CD4-positive, alpha-beta T cell treated with Interleukin-17A for 4 hours (primary cell): ENCODE data around the gene RPS6KA4.

ENCODE experiments used
- DNase-seq: peaks from one replicate; pipeline ENCODE4 v3.0.0-alpha.2; 2020; ENCODE audit warnings: mixed read lengths

Gene RPS6KA4

DNA sequence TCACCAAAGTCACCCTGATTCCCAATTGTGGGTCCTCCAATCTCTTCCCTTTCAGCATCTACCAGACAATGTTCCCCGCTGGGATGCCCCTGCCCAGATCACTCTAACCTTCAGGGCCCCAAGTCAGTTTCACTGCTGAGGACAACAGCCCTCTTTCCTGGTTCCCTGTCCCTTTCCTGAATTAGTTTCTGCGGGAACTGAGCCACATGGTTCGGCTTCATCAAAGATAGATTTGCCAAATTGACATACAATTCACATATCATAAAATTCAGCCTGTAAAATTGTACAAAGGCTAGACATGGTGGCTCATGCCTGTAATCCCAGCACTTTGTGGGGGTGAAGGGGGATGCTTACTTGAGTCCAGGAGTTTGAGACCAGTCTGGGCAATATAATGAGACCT, 31.0 kb upstream of the RPS6KA4 start:
- no peak for DNase-seq

DNA sequence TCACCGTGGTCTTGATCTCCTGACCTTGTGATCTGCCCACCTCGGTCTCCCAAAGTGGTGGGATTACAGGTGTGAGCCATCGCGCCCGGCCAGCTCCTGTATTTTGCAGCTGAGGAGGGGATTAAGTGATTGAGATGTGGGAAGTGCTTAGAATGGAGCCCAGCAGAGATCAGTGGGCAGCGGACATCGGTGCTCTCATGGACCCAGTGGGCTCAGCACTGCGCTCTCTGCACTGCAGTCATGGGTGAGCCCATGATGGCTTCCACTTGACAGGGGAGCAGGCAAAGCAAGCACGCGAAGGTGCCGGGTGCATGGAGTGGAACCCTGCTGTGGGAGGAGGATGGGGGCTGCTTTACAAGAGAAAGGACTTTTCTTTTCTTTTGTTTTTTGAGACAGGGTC, 28.1 kb upstream of the RPS6KA4 start:
- no peak for DNase-seq

DNA sequence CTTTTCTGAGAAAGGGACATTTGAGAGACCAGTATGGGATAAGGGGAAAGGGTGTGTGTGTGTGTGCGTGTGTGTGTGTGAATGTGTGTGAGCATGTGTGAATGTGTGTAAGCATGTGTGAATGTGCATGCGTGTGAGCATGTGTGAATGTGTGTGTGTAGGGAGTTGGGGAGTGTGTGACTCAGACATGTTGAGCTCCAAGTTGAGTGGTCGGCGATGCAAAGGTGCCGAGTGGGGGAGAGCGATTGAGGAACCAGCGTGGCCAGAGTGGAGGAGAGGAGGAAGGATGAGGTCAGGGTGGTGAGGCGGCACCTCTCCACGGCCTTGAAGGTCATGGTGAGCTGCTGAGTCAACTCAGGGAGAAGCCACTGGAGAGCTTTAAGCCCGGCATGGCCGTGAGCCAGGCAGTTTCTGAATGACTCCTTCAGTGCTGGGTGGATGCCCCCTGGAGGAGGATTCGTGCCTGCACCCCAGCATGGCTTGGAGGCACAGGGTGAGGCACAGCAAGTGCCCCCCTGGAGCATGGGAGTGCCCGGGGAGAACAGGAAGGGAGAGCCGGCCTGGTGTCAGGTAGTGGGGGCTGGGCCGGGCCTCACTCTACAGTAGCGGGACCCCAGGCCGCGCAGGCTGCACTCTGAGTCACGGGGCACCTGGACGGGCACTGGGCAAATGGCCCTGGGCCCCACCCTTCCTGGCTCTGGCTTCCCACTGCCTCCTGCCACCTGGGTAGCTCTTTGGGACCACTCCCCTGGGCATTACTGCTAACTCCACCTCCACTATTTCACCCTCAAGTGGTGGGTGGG, 27.2 kb upstream of the RPS6KA4 start:
- DNase-seq = peak; percentile 76

DNA sequence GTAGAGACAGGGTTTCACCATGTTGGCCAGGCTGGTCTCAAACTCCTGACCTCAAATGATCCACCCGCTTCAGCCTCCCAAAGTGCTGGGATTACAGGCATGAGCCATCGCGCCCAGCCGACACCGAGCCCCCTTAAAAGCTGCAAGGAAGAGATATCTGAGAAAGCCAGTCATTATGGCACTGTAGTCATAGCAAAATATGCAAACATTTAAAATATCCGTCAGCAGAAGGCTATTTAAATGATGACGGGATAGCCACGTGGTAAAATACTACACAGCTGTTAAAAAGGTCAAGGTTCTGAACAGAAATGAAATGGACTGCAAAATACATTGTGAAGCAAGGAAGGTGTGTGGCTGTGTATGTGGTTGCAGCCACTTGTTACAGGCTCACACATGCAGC, 25.4 kb upstream of the RPS6KA4 start:
- no peak for DNase-seq

DNA sequence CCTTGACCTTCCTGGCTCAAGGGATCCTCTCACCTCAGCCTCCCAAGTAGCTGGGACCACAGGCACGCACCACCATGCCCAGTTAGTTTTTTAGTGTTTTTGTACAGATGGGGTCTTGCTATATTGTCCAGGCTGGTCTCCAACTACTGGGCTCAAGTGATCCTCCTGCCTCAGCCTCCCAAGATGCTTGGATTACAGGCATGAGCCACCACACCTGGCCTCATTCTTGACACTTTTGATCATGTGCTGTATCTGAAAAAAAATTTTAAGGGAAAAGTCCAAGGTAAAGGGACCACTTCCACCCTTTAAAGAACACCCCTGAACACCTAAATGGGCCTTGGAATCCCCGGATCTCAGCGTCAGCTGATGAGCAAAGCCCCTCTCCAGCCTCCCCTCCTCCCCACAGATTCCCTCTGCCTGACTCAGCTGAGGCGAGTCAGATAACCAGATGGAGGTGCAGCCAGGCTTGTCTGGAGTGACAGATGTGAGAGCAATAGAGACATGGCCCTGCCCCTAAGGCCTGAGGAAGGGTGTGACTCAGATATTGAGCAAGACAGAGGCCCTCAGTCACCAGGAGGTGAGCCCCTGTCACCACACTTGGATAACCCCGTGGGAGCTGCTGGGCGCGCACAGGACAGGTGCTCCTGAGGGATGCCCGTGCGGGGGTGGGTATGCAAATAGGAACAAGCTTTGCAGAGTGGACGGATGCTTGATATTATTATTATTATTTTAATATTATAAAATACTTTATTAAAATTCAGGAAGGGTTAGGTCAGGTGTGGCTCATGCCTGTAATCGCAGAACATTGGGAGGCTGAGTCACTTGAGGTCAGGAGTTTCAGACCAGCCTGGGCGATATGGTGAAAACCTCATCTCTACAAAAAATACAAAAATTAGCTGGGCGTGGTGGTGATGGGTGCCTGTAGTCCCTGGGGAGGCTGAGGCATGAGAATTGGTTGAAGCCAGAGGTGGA, 23.9 kb upstream of the RPS6KA4 start:
- no peak for DNase-seq

DNA sequence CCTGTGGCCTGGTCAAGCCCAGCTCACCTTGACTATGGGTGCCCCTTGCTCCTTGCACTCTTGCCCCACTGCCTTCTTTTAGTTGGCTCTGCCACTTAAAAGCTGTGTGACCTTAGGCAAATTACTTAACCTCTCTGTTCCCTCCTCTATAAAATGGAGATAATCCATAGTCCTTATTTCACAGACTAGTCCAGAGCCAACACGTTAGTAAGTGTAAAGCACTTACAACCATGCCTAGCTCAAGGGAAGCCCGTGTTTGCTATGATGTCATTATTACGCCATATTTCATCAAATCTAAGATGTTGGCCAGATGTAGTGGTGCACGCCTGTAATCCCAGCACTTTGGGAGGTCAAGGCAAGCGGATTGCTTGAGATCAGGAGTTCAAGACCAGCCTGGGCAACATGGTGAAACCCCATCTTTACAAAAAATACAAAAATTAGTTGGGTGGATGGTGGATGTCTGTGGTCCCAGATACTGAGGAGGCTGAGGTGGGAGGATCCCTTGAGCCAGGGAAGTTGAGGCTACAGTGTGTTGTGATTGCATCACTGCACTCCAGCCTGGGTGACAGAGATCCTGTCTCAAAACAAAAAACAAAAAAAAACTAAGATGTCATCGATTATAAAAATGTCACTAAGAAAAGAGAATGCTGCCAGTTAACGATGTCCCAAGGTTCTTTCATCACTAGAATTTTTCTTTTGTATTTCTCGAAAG, 21.3 kb upstream of the RPS6KA4 start:
- no peak for DNase-seq

DNA sequence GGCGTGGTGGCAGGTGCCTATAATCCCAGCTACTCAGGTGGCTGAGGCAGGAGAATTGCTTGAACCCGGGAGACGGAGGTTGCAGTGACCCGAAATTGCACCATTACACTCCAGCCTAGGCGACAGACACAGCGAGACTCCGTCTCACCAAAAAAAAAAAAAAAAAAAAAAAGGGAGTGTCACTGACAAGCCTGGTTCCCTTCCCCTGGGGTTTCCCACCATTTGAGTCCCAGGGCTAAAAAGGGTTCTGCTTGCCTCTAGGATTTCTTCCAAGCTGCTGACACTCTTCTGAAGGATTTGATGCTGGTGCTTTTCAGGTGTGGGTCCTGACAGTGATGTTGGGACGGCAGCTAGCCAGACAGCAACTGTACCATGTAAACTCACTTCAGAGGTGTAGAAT, 20.2 kb upstream of the RPS6KA4 start:
- DNase-seq = no peak

DNA sequence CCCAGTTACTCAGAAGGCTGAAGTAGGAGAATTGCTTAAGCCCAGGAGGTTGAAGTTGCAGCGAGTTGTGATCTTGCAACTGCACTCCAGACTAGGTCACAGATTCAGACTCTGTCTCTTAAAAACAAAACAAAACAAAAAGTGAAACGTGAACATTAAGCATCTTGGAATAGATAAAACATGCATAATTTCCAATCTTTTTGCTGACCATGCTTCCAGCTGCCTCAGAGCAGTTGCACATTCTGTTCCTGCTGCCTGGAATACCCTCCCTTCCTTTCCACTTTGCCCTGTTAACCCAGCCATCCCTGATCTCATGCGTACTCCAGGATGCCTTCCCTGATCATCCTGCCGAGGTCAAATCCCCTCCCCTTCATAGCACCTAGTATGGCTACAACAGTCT, 19.7 kb upstream of the RPS6KA4 start:
- no peak for DNase-seq

DNA sequence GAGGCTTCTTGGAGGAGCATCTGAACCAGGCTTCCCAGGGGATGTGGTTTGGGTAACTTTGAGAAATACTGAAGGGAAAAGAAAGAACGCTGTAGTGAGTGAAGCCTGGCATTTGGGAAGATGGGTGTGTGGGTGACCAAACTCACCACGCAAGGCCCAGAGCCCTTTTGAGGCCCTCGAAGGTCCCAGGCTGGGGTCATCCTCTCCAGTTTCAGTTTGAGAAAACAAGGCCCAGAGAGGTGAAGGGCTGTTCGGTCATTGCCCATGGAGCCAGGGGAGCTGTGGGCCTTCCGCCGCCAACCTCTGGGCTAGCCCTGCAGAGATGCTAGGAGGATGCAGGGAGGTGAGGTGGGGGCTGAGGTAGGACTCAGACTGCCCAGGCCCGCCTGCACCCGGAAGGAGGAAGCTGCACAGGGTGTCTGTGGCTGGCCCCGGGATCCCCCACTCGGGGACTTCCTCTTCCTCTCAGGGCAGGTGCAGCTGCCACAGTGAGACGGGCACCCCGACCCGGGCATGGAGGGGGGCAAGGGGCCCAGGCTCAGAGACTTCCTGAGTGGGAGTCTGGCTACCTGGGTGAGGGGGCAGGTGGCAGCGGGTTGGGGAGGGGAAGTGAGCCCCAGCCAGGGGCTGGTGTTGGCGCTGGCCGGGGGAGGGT, 19.1 kb upstream of the RPS6KA4 start, which contains the start of gene CCDC88B:
CCDC88B (plus strand) TSS at position 451 of the 655 bp plus-strand sequence; CDS start at position 514, 63 bp downstream.
- DNase-seq = peak; percentile 90

DNA sequence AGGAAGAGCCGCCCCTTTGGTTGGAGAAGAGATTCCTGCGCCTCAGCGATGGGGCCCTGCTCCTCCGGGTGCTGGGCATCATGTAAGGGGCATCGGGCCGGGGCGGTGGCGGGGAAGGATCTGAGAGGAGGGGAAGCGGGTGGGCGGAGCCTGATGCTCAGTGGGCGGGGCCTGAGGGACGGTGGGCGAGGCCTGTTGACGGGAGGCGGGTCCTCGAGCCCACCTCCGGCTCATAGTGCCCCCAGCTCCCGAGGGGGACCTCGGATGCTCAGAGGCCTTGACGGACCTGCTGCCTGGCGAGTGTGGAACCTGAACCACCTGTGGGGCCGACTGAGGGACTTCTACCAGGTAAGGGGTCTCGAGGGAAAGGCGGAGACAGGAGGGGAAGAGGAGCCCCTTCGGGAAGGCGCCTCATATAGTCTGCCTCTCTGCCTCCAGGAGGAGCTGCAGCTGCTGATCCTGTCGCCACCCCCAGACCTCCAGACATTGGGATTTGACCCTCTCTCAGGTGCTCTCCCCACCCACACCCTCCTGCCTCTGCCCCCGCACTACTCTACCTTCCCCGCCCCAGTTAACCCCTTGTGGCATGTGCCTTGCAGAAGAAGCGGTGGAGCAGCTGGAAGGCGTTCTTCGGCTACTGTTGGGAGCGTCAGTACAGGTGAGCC, 18.2 kb upstream of the RPS6KA4 start:
- peak; percentile 79 for DNase-seq

DNA sequence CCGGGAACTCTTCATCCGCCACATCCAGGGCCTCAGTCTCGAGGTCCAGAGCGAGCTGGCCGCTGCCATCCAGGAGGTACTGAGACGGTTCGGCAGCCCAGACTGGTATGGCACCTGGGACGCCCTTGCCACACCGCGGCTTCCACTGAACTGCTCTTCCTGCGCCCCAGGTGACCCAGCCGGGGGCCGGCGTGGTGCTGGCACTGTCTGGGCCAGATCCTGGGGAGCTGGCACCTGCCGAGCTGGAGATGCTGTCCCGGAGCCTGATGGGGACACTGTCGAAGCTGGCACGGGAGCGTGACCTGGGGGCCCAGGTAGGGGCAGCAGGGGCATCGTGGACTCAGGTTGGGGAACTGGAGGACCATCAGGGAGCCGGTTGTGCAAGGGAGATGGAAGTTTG, 17.5 kb upstream of the RPS6KA4 start:
- DNase-seq = no peak

DNA sequence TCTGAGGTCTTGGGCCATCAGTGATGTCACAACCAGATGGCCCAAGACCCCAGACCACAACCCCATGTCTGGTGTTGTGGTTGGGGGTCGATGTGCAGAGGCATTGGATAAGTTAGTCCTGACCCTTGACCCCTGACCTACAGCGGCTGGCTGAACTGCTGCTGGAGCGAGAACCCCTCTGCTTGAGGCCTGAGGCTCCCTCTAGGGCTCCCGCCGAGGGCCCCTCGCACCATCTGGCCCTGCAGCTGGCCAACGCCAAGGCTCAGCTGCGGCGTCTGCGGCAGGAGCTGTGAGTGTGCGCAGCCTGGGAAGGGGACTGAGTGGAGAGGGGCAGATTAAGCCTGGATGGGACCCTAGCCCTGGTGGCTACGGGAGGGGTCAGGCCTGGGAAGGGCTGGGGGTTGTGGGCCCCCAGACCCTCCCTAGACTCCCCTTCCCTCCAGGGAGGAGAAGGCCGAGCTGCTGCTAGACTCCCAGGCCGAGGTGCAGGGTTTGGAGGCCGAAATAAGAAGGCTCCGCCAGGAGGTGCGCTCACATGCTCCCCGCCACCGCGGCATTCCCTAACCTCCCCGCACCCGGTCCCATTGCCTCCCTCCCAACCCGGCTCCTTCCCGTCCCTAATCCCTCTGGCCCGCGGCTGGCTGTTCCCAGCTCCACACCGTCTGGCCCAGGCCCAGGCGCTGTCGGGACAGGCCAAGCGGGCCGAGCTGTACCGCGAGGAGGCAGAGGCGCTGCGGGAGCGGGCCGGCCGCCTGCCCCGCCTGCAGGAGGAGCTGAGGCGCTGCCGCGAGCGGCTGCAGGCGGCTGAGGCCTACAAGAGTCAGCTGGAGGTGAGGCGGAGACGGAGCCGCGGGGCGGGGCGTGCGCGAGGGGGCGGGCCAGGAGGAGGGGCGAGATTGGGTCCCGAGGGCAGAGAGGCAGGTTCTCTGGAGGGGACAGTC, 16.8 kb upstream of the RPS6KA4 start:
- peak; percentile 90 for DNase-seq

DNA sequence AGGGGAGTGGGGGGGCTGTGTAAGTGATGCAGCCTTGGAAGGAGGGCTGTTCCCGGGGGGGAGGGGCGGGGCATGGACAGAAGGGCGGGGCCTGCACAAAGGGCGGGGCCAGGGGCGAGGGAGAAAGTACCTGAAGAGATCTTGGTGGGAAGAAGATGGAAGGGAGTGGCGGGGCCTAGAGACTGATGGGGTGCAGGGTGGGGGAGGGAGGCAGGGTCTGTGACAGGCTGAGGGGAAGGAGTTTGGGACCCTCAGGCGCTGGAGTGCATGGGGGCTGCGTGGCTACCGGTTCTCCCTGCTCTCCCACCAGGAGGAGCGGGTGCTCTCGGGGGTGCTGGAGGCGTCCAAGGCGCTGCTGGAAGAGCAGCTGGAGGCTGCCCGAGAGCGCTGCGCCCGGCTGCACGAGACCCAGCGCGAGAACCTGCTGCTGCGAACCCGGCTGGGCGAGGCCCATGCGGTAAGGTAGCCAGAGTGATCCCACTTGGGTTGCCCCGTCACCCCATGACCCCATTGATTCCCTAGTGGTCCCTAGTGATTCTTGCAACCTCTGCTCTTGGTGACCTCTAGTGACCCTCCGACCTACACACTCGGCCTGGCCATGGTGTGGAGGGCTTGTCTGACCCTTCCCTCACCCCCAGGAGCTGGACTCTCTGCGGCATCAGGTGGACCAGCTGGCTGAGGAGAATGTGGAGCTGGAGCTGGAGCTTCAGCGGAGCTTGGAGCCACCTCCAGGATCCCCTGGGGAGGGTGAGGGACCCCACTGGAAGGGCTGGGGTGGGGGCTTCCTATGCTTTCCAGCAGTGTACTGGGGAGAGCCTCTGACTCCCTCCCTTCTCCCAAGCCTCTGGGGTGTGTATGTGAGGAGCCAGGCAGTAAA, 15.9 kb upstream of the RPS6KA4 start:
- DNase-seq = no peak

DNA sequence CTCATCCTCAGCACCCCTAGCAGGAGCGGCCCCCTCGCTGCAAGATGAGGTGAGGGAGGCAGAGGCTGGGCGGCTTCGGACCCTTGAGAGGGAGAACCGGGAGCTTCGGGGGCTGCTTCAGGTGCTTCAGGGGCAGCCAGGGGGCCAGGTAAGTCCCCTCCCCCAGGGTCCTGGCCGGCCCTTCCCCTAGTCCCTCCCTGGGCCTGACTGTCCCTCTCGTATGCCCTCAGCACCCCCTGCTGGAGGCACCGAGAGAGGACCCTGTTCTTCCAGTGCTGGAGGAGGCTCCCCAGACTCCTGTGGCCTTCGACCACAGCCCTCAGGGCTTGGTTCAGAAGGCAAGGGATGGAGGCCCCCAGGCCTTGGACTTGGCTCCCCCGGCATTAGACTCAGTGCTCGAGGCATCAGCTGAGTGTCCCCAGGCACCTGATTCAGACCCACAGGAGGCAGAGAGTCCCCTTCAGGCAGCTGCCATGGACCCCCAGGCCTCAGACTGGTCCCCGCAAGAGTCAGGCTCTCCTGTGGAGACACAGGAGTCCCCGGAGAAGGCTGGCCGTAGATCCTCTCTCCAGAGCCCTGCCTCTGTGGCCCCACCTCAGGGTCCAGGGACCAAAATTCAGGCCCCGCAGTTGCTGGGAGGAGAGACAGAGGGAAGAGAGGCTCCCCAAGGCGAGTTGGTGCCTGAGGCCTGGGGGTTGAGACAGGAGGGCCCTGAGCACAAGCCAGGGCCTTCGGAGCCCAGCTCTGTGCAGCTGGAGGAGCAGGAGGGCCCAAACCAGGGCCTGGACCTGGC, 15.0 kb upstream of the RPS6KA4 start:
- DNase-seq = no peak

DNA sequence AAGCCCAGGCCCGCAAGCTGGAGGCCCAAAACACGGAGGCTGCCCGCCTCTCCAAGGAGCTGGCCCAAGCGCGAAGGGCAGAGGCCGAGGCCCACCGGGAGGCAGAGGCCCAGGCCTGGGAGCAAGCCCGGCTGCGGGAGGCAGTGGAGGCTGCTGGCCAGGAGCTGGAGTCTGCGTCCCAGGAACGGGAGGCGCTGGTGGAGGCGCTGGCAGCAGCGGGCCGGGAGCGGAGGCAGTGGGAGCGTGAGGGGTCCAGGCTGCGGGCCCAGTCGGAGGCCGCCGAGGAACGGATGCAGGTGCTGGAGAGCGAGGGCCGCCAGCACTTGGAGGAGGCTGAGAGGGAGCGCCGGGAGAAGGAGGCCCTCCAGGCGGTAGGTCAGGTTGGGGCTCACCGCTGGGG, 14.2 kb upstream of the RPS6KA4 start:
- DNase-seq = no peak

DNA sequence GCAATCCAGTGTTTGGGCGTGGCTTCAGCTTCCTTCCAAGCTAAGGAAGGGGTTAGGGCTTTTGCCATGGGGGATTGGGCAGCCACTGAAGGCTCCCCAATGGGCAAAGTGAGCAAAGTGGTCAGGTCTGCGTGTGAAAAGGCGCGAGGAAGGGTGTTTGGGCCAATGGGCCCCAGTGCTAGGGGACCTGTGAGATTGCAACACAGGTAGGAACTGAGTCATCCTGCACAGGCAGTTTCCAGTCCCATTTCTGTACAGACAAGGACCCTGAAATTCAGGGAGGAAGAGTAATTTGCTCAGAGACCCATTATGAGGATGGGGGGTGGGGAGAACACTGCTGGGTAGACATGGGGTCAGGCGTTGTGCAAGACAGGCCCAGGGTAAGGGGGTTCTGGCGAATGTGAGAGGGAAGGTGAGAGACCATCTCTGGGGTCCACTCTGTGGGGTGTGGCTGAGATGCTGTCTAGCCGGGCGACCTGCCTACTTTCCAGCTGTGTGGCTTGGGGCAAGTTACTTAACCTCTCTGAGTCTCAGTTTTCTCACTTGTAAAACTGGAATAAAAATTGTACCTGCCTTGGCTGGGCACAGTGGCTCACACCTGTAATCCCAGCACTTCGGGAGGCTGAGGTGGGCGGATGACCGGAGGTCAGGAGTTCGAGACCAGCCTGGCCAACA, 11.6 kb upstream of the RPS6KA4 start:
- DNase-seq = no peak

DNA sequence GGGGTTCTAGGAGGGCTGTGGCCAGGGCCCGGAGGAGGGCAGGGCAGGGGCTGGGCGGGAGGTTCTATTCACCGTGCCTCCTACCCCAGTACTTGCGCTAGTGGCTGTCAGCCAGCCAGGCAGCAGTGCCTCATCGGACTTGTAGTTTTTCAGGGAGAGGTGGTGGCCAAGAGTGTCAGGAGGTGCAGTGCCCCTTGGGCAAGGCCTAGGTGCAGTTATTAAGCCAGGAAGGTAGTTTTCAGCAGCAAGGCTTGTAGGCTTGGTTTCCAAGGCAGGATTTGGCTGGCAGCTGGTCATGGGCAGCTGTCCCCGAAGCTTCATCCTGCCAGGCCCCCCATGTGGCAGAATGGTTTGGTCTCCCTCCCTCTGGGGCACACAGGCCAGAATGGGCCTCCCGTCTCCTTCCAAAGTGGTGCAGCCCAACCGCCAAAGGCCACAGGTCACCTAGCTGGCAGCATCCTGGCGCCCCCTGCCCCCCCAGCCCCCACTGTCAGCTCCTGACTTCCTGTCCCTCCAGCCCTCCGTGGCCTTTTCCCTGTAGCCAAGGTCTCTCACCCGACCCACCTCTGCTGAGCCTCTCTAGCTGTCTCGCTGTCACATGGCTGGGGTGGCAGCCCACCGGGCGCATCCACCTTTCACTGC, 10.5 kb upstream of the RPS6KA4 start:
- no peak for DNase-seq

DNA sequence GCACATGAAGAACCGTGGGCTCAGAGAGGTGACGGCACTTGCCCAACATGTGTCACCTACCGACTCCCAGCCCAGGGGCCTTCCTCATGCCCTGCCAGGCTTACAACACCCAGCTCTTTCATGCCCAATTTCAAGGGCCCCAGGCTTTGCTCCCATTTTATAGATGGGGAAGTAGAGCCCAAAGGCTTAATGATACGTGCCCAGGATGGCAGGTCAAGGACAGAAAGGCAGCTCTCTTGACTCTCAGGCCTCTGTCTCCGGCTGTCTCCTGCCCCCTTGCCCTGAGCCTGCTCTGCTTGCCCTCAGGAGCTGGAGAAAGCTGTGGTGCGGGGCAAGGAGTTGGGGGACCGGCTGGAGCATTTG, 10.0 kb upstream of the RPS6KA4 start:
- DNase-seq = no peak
